ENCODE measurements around the gene GCDH.

DNA sequence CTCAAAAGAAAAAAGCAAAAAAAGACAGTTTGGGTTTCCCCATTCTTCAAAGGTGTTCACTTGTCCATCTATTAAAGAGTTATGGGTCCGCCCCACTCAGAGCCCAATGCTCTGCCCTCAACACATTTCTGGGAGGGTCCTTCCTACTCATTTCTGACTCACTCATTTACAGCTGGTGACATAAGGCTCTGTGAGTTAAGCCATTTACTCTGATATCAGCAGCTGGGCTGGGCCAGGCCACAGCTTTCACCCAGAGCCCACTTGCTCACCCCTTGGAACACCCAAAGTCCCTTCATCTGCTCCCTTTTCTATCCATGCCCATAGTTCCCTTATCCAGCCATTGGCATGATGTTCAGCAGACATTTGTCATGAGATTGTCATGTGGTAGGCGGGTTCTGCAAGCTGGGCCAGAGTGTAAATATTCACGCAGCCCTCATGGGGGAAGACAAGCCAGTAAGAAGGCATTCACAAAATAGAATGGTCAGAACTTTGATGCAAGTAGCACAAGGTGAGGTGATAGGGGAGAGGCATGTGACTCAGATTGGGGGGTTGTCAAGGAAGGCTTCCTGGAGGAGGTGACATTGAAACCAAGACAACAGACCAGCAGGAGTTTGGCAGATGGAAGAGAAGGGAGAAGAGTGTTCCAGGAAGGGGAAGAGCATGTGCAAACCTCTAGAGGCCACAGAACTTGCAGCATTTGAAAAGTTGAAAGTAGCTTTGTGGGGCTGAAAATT, 46.8 kb upstream of the GCDH start:
- TF ChIP-seq, protein P1, sequence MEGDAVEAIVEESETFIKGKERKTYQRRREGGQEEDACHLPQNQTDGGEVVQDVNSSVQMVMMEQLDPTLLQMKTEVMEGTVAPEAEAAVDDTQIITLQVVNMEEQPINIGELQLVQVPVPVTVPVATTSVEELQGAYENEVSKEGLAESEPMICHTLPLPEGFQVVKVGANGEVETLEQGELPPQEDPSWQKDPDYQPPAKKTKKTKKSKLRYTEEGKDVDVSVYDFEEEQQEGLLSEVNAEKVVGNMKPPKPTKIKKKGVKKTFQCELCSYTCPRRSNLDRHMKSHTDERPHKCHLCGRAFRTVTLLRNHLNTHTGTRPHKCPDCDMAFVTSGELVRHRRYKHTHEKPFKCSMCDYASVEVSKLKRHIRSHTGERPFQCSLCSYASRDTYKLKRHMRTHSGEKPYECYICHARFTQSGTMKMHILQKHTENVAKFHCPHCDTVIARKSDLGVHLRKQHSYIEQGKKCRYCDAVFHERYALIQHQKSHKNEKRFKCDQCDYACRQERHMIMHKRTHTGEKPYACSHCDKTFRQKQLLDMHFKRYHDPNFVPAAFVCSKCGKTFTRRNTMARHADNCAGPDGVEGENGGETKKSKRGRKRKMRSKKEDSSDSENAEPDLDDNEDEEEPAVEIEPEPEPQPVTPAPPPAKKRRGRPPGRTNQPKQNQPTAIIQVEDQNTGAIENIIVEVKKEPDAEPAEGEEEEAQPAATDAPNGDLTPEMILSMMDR (IDR thresholded peaks at IDR 0.05), result no peak
- no peak for TF ChIP-seq EZH2 (IDR thresholded peaks at IDR 0.05)
- TF ChIP-seq EZH2phosphoT487 (IDR thresholded peaks at IDR 0.05), result no peak
